GM18505 (cell line): ENCODE data around the gene TPSAB1.

Experiments
- ATAC-seq: cut with Tn5 transposase; IDR thresholded peaks from one replicate; pipeline ENCODE4 v1.9.1; 2021; ENCODE audit not compliant: unreplicated experiment
- POLR2A ChIP-seq: IDR thresholded peaks from 4 replicates; pipeline ENCODE4 v1.6.1; 2011; ENCODE audit warnings: borderline replicate concordance; ENCODE audit not compliant: insufficient read depth, insufficient read length; ENCODE audit errors: extremely low read depth

The TPSAB1 gene

DNA sequence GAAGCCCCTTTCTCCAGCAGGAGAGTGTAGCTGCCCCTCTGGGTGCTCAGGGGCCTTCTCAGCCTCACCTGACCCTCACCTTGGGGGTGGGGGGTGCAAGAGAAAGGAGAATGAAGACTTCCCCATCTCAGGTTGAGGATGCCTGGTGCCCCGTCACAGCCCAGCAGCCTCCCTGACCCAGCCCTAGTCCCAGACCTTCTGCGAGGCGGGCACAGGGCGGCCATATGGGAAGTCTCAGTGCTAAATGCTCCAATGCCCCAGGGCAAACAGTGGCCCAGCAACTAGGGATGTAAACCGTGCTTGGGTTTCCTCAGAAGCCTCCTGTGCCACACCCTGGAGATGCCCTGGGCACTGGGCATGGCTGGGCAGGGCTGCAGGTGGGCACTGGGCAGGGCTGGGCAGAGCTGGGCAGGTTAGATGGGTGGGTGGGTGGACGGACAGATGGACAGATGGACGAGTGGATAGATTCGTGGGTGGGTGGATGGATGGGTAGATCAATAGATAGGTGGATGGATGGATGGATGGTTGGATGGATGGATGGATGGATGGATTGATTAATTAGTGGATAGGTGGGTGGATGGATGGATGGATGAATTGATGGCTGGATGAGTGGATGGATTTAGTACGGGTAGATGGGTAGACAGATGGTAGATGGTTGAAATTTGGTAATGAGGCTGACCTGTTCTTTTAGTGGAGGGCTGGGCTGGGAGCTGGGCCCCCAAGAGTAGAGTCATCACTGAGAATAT lies 32.1 kb downstream of the TPSAB1 start:
- no peak for TF ChIP-seq POLR2A
- no peak for ATAC-seq

DNA sequence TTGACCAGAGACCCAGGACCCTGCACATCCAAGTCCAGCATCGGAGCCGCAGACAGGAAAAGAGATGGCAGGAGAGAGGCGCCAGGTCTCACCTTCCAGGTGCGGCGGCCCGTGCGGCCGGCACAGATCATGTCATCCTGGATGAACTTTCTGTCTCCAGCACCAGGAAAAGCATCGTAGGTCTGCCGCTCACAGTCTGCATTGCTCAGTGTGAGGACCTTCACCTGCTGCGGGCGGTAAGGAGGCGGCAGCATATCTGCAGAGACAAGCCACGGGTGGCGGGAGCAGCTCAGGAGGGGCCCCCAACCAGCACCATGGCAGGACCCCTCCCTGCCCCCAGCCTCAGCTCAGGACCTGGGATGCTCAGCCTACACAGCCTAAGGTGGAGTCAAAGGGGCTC lies 33.3 kb downstream of the TPSAB1 start:
- TF ChIP-seq POLR2A: no peak
- no peak for ATAC-seq

DNA sequence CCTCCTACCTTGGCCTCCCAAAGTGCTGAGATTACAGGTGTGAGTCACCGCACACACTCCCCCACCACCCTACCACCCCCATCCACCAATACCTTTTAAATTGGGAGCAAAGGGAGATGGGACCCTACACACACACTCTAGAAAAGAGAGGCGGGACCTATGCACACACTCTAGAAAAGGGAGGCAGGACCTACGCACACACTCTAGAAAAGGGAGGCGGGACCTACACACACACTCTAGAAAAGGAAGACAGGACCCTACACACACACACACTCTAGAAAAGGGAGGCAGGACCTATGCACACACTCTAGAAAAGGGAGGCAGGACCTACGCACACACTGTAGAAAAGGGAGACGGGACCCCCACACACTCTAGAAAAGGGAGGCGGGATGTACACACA lies 34.3 kb downstream of the TPSAB1 start:
- no peak for ATAC-seq
- TF ChIP-seq POLR2A: no peak

- ATAC-seq: no peak
- TF ChIP-seq POLR2A: no peak
Measured at GRCh38 chr16:1275791-1276579, 35.5 kb downstream of the TPSAB1 start.

DNA sequence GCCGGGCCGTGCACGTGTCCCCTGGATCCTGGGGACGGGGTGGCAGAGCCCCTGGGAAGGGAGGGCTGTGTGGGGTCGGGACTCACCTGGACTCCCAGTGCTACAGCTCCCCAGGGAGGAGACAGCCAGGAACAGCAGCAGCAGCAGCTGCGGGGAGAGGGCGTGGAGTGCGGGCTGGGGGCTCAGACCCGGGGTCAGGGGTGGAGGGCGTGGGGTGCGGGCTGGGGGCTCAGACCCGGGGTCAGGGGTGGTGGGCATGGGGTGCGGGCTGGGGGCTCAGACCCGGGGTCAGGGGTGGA lies 36.0 kb downstream of the TPSAB1 start:
- no peak for TF ChIP-seq POLR2A
- ATAC-seq: no peak

GRCh38 chr16:1277151-1277598 lies 36.7 kb downstream of the TPSAB1 start:
- TF ChIP-seq POLR2A: no peak
- ATAC-seq: no peak

DNA sequence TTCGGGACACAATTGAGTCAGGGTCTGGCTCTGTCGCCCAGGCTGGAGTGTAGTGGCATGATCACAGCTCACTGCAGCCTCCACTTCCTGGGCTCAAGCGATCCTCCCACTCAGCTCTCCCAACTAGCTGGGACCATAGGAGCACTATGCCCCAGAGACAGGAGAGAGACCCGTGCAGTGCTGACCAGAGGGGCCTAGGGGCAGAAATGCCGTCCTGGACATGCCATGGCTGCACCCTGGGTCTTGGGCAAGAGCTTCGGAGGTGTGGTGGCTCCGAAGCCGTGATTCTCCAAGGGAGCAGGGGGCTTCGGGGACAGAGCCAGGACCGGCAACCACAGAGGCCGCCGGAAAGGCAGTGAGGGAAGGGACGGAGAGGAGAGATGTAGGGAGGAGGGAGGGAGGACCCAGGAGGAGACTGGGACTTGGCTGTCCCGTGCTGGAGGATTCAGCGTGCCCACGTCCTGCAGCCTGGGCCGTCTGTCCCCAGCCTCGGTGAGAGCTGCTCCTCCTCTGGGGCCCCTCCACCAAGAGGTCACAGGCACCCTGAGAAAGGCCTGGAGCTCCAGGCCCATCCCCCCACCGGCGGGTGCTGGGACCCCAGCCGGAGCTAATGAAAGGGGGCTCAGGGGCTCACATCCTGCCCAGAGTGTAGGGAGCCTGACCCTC lies 37.2 kb downstream of the TPSAB1 start:
- no peak for ATAC-seq
- no peak for TF ChIP-seq POLR2A

DNA sequence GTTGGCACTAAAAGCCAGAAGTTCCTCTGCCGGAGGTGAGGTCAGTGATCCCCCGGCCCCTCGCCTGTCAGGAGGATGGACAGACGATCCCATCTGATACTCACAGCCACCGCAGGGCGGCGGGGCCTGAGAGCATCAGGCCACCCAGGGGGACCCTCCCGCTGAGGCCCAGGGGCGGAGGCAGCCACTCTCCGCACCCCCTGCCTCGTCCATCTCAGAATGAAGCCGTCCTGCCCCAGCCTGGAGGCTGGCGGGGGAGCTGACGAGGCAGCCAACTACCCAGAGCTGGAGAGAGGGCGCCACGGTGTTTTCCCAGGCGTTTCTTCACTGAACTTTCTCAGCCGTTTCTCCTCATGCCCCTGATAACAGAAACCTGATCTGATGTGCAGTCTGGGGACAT lies 38.0 kb downstream of the TPSAB1 start:
- no peak for ATAC-seq
- no peak for TF ChIP-seq POLR2A

- no peak for TF ChIP-seq POLR2A
- no peak for ATAC-seq
Measured at GRCh38 chr16:1279081-1279944, 38.8 kb downstream of the TPSAB1 start.

GRCh38 chr16:1279945-1280589 lies 39.6 kb downstream of the TPSAB1 start:
- TF ChIP-seq POLR2A: no peak
- no peak for ATAC-seq

DNA sequence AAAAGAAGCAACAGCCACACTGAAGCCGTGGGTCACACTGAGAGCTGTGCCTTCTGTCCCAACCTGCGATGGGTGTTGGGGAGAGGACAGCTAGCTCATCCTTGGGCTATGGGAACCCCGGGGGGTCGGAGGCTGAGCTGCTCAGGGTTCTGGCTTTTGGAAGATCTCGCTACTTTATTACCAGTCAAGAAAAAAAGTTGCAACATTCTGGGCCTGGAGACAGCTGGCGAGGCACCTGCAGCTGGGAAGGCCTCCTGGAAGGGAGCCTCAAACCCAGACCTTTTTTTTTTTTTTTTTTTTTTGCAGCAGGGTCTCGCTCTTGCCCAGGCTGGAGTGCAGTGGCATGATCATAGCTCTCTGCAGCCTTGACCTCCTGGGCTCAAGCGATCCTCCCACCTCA lies 40.3 kb downstream of the TPSAB1 start:
- no peak for ATAC-seq
- no peak for TF ChIP-seq POLR2A

DNA sequence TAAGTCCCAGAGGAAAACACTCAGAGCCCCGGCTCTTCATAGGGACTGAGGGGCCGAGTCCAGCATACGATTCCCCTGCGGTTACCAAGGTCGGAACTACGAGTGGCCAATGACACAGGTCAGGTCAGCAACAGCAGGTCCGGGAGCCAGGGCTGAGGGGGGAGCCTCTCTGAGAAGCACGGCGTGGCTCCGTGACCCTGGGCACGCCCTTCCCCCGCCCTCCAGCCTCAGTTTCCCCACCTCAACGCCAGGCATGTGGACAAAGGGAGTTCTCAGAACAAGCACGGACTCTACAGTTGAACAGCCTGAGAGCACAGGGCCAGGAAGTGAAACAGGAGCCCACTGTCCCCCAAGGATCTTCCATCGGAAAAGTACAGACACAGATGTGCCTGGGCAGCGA lies 41.0 kb downstream of the TPSAB1 start:
- TF ChIP-seq POLR2A: no peak
- ATAC-seq: no peak

GRCh38 chr16:1282324-1282973 lies 41.9 kb downstream of the TPSAB1 start:
- no peak for TF ChIP-seq POLR2A
- ATAC-seq: no peak

DNA sequence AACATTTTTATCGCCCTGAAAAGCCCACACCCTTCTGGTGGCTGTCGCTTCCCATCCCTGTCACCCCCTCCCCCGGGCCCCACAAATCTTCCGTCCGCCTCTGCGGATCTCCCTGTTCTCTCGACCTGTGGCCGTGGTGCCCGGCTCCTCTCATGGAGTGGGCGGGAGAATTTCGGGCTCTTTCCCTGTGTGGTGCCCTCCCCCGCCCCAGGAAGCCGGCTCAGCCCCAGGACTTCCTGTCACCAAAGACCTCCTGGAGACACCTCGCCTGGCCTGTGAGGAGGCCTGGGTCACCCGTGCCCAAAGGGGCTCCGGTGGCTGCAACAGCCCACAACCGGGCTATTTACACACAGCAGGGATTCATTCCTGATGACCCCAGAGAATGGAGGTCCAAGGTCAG lies 42.8 kb downstream of the TPSAB1 start:
- ATAC-seq: no peak
- no peak for TF ChIP-seq POLR2A
